HG02973 (cell line): ENCODE measurements around the gene GSE1.

Source experiments
- ATAC-seq: cut with Tn5 transposase; IDR thresholded peaks from one replicate; pipeline ENCODE4 v1.9.1; 2021; ENCODE audit warnings: moderate library complexity; ENCODE audit not compliant: unreplicated experiment

The GSE1 gene

GRCh38 chr16:85695196-85696128, 82.3 kb downstream of the GSE1 start:
- no peak for ATAC-seq

- no peak for ATAC-seq
Measured at GRCh38 chr16:85696781-85697180, 83.7 kb downstream of the GSE1 start.

- no peak for ATAC-seq
Measured at GRCh38 chr16:85697431-85697830, 84.3 kb downstream of the GSE1 start.

GRCh38 chr16:85698459-85698891, 85.4 kb downstream of the GSE1 start:
- no peak for ATAC-seq

GRCh38 chr16:85698935-85699558, 85.9 kb downstream of the GSE1 start:
- ATAC-seq = no peak

- ATAC-seq = no peak
Measured at GRCh38 chr16:85699628-85700027, 86.5 kb downstream of the GSE1 start.

GRCh38 chr16:85704011-85704410, 90.9 kb downstream of the GSE1 start:
- ATAC-seq = no peak

- no peak for ATAC-seq
Measured at GRCh38 chr16:85704900-85705846, 92.1 kb downstream of the GSE1 start.

GRCh38 chr16:85706449-85707034, 93.4 kb downstream of the GSE1 start:
- no peak for ATAC-seq

- ATAC-seq = no peak
Measured at GRCh38 chr16:85707528-85708095, 94.5 kb downstream of the GSE1 start.

- ATAC-seq = no peak
Measured at GRCh38 chr16:85708338-85708737, 95.2 kb downstream of the GSE1 start.

GRCh38 chr16:85709766-85710585, 96.9 kb downstream of the GSE1 start:
- no peak for ATAC-seq

GRCh38 chr16:85710732-85711131, 97.6 kb downstream of the GSE1 start:
- ATAC-seq = no peak

GRCh38 chr16:85711982-85712587, 99.0 kb downstream of the GSE1 start:
- ATAC-seq = no peak

GRCh38 chr16:85712801-85713200, 99.7 kb downstream of the GSE1 start:
- no peak for ATAC-seq

GRCh38 chr16:85715169-85716021, 102.3 kb downstream of the GSE1 start:
- ATAC-seq = no peak

GRCh38 chr16:85716022-85716679, 103.0 kb downstream of the GSE1 start:
- no peak for ATAC-seq

GRCh38 chr16:85716680-85717038, 103.5 kb downstream of the GSE1 start:
- ATAC-seq = no peak
